Endometrial microvascular endothelial cells (primary cell): ENCODE results near the gene GNA14. TPM values are rescaled to one million over a fixed set of nuclear protein-coding genes. Genes with fewer than 3 reads are reported as not detected.
"Not testable (repeated sequence)": the region's sequence is repeated elsewhere in the genome, so short reads cannot be mapped to it uniquely, and the experiment has no call there.

Experiments
- in situ Hi-C: cut with HindIII; loops from 2 replicates; pipeline ENCODE4 v1.10.0; 2017; ENCODE audit warnings: low sequenced_read_pairs, low pct_unique_long_range_greater_than_20kb; ENCODE audit errors: inconsistent ontology term
- total RNA-seq: library from RNA; depleted of rRNA; stranded (reverse); fragments of >200 nt; gene quantifications from one replicate; pipeline ENCODE4 v1.2.3, GENCODE V29; 2015; ENCODE audit errors: inconsistent ontology term

The GNA14 gene
- total RNA-seq, 1 donor from 2014 or later = 0.56 TPM

GRCh38 chr9:77438653-77439052, 209.5 kb downstream of the GNA14 start:
- in situ Hi-C loops = no loop called here

GRCh38 chr9:77435688-77436087, 212.4 kb downstream of the GNA14 start:
- in situ Hi-C loops = no loop called here

DNA sequence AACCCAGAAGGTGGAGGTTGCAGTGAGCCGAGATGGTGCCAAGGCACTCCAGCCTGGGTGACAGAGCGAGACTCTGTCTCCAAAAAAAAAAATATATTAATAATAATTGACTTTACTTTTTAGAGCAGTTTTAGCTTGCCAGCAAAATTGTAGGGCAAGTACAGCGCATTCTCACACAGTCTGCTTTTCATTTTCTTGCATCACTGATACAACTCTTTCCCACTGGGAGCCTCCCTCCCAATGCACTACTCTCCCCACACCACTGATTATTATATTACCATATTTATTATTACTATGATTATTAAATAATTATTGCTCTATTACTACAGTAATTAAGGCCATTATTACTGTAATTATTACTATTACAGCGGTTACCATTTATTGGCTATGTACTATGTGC, 212.8 kb downstream of the GNA14 start:
- in situ Hi-C loops = no loop called here

DNA sequence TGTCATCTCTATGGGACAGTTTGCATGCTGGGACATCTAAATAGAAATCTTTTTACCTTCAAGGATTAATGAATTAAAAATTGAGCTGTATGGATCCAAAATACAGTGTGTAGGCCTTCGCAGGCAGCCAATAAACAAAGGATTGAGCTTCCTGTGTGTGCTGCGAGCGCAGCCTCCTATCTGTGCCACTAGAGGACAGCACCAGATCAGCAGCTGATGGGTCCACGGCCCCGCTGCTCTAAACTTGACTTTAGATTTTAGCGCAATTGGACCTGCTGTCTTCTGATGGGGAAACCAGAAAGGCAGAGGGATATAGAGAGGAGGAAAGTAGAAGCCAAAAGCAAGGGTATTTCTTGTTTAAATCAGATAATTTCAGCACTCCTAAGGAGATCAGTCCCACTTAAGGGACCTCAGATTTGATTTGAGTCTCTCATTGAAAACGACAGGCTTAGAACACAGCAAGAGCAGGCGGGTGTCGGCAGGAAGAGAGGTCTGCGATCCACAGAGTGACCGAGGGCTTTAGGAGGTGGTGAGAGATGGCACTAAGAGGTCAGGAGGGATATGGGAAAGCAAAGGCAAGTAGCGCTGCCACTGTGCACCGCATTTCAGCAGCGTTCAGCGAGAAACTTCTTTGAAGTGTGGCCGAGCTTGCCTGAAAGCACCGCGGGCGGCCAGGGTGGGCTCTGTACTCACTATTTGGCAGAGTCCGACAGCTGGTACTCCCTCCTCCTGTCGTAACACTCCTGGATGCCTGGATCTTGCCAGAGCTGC, 214.3 kb downstream of the GNA14 start:
- in situ Hi-C loops = no loop called here

DNA sequence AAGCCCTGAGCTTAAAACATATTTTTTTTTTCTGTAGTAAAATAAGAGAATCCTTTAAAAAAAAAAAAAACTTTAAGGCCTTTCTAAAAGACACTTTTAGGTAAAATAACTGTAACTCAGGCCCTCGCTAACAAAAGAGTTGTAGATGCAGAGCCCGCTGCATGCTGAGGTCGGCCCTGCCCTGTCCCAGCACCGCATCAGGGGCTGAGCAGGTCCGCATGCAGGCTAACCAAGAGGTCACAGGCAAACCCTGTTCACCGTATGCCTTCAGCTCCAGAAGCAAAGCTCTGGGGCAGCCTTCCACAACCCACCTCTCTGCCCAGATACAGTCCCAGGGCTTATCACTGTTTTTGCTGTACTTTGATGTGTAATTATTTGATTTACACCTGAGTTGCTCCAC, 216.1 kb downstream of the GNA14 start:
- in situ Hi-C loops = no loop called here

DNA sequence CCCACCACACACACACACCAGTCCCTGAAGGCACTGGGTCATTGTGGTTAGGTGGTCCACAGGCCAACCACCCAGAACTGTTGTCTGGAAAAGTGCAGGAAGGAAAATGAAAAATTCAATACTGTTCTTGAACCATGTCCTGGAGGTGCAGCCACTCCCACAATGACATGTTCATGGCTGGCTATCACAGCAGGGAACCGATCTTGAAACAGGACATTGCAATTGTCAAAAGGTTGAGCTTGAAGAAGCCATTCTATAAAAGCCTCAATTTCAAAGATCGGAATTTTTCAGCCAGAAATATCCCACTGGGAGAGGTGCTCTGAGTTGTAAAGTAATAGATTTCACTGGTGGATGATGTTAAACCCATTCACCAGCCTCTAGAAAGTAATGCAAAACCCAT, 218.2 kb downstream of the GNA14 start:
- in situ Hi-C loops = no loop called here

- in situ Hi-C loops = no loop called here
Observed at GRCh38 chr9:77427256-77427927, 220.7 kb downstream of the GNA14 start.

DNA sequence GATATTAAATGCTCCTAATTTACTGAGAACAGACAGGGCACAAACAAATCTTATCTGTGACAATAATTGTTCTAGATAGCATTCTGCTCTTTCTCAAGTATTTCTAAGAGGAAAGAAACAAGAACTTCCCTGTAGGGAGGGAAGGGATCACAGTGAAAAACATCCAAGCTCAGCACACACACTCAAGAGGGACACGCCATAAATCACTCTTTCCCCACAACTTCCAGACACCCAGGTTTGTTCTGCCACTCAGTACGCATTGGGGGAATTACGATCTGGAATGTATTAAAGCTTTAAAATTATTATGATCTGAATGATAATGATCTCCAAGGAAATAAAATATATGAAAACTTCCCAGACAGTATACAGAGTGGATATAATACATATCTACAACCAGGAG, 221.4 kb downstream of the GNA14 start:
- in situ Hi-C loops = no loop called here

DNA sequence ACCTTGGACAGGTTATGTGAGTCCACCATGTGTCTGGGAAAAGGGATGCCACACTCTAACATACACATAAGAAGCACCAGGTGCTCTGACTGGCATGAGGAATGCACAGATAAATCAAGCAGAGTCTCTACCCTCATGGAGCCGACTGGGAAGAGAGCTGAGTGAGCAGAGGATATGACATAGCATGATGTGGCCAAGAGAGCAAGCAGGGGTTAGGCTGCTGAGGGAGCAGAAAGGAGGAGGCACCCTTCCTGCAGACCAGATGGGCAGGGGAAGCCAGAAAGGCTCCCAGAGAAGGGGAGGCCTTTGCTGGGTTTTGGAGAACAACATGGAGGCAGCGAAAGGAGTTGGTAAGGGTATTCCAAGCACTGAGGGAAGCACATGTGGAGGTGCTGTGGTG, 223.1 kb downstream of the GNA14 start:
- in situ Hi-C loops = no loop called here

GRCh38 chr9:77423841-77424240, 224.3 kb downstream of the GNA14 start:
- in situ Hi-C loops = no loop called here

GRCh38 chr9:77422969-77423368, 225.2 kb downstream of the GNA14 start:
- in situ Hi-C loops = no loop called here

DNA sequence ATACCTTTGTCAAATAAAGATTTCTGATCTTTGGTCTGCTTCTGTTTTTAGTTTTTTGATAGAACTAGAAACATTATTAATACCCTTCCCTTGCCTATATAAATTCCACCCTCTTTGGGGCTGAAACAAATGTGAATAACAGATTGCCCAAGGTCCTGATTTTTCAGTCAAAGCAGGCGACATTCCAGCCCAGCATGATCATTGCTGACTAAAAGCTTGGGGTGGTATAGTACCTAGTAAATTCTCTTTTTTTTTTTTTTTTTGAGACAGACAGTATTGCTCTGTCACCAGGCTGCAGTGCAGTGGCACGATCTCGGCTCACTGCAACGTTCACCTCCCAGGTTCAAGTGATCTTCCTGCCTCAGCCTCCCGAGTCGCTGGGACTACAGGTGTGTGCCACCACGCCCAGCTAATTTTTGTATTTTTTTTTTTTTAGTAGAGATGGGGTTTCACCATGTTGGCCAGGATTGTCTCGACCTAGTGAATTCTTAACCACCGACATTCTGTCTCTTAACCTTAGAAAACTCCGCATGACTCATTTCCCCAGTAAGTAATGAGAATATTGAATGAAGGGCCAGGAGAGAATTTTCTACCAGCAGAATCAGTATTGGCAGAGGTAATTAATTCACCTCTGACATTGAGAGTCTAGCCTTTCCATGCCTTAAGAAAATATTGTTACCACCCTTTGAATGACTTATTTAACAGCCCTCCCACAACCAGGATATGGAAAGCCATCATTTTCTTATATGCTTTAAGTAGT, 226.4 kb downstream of the GNA14 start:
- in situ Hi-C loops = no loop called here

DNA sequence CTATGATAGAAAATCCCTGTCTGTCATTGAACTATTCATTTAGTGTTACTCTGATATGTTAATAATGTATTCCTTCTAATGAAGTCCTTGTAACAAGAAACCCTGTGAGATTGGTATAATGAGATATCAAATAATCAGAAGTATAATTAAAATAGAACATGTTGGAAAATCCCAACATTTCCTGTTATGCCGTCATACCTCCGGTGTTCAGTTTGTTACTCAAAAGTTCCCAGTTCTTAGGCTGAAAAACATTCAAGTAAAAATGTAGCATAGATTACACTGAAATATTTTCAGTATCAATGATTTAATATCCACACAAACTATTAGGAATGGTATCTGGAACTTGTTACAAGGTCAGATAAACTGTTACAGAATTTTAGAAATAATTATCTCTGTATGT, 227.5 kb downstream of the GNA14 start:
- in situ Hi-C loops = no loop called here

DNA sequence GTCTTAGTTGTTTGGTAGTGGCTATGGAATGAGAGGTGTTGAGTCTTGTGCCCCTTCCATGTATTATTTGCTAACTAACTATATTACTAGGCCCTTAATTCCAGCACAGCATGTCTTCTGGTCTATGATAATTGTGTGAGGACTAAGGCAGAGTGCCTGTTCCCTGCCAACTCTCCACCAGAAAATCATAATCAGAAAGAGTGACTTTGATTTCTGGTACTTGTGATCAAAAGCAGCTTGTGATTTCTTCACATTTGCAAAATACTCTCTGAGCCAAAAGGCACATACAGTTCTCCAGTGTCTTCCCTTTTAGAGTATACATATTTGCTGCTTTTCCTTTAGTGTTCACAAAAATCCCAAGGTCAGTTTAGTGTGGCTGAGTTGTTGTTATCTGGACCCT, 229.9 kb downstream of the GNA14 start:
- in situ Hi-C loops = no loop called here

- in situ Hi-C loops = no loop called here
Observed at GRCh38 chr9:77417566-77417965, 230.6 kb downstream of the GNA14 start.

DNA sequence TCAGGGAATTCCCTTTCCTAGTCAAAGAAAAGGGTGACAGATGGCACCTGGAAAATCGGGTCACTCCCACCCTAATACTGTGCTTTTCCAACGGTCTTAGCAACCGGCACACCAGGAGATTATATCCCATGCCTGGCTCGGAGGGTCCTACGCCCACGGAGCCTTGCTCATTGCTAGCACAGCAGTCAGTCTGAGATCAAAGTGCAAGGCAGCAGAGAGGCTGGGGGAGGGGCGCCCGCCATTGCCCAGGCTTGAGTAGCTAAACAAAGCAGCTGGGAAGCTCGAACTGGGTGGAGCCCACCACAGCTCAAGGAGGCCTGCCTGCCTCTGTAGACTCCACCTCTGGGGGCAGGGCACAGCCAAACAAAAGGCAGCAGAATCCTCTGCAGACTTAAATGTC, 239.6 kb downstream of the GNA14 start:
- in situ Hi-C loops = not testable (repeated sequence)

GRCh38 chr9:77403239-77403638, 244.9 kb downstream of the GNA14 start:
- in situ Hi-C loops = no loop called here

DNA sequence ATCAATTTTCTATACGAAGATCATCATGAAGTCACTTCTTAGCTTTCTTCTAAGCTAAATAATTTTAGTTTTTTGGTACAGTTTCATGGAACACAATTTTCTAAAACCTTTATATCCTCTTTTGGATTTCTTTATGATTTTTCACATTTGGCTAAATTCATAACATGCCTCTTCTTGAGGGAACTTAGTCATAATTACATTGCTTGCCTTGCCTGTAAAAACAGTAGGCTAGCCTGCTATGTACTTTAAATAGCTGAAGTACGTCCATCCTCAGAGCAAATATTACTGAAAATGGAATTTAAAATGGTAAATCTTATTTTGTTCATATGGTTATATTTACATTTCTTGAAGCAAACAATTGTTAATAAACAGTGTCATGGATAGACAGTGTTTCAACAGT, 245.8 kb downstream of the GNA14 start:
- in situ Hi-C loops = no loop called here

GRCh38 chr9:77399964-77400363, 248.2 kb downstream of the GNA14 start:
- in situ Hi-C loops = no loop called here

DNA sequence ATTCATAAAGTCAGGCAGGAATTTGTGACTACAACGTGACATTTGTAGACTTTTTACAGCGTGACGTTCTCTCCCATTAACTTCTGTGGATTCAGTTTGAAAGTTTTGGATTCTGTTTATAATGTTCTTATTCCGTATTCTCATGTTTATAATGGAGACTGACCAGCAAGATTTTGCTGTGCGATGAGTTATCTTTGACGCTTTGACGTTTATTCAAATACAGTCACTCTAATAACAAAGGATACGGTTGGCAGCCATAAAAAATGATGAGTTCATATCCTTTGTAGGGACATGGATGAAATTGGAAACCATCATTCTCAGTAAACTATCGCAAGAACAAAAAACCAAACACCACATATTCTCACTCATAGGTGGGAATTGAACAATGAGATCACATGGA, 249.5 kb downstream of the GNA14 start:
- in situ Hi-C loops = not testable (repeated sequence)
